Medulla oblongata (tissue), 1 donor: ENCODE results near the gene P2RX2.
A peak's percentile ranks its signal among the peaks of the same experiment; 100 is the strongest.
"Not testable (repeated sequence)": the region's sequence is repeated elsewhere in the genome, so short reads cannot be mapped to it uniquely, and the experiment has no call there.

ENCODE experiments used
- DNase-seq: peaks from one replicate; pipeline ENCODE4 v3.0.0-alpha.2; 2015; ENCODE audit errors: extremely low spot score

P2RX2 gene

GRCh38 chr12:132583736-132584135 lies 34.8 kb upstream of the P2RX2 start:
- no peak for DNase-seq

GRCh38 chr12:132584429-132584828 lies 34.1 kb upstream of the P2RX2 start:
- DNase-seq = no peak

GRCh38 chr12:132585177-132585576 lies 33.4 kb upstream of the P2RX2 start:
- DNase-seq = no peak

- DNase-seq = no peak
Measured at GRCh38 chr12:132586929-132587328, 31.6 kb upstream of the P2RX2 start.

- no peak for DNase-seq
Measured at GRCh38 chr12:132587781-132588180, 30.8 kb upstream of the P2RX2 start.

- DNase-seq = no peak
Measured at GRCh38 chr12:132588319-132588718, 30.3 kb upstream of the P2RX2 start.

- DNase-seq = no peak
Measured at GRCh38 chr12:132588821-132589669, 29.5 kb upstream of the P2RX2 start.

GRCh38 chr12:132591107-132591935 lies 27.3 kb upstream of the P2RX2 start:
- DNase-seq = no peak

GRCh38 chr12:132592282-132592970 lies 26.1 kb upstream of the P2RX2 start:
- no peak for DNase-seq

- DNase-seq = no peak
Measured at GRCh38 chr12:132593071-132593470, 25.5 kb upstream of the P2RX2 start.

GRCh38 chr12:132593521-132593920 lies 25.1 kb upstream of the P2RX2 start:
- no peak for DNase-seq

GRCh38 chr12:132593938-132594358 lies 24.6 kb upstream of the P2RX2 start:
- peak; percentile 90 for DNase-seq

- DNase-seq = no peak
Measured at GRCh38 chr12:132595183-132595582, 23.4 kb upstream of the P2RX2 start.

- no peak for DNase-seq
Measured at GRCh38 chr12:132596016-132596415, 22.6 kb upstream of the P2RX2 start.

- no peak for DNase-seq
Measured at GRCh38 chr12:132597333-132598316, 21.0 kb upstream of the P2RX2 start.

- not testable (repeated sequence) for DNase-seq
Measured at GRCh38 chr12:132599502-132599901, 19.1 kb upstream of the P2RX2 start.

GRCh38 chr12:132600048-132601032 lies 18.2 kb upstream of the P2RX2 start:
- DNase-seq = peak; percentile 64

GRCh38 chr12:132601171-132601883 lies 17.2 kb upstream of the P2RX2 start:
- no peak for DNase-seq
